GM18868 (cell line): ENCODE data around the gene MAPK4.
A peak's percentile ranks its signal among the peaks of the same experiment; 100 is the strongest.

Source experiments
- ATAC-seq: cut with Tn5 transposase; IDR thresholded peaks from one replicate; pipeline ENCODE4 v1.9.1; 2021; ENCODE audit warnings: mild to moderate bottlenecking, moderate library complexity; ENCODE audit not compliant: unreplicated experiment

MAPK4 gene

DNA sequence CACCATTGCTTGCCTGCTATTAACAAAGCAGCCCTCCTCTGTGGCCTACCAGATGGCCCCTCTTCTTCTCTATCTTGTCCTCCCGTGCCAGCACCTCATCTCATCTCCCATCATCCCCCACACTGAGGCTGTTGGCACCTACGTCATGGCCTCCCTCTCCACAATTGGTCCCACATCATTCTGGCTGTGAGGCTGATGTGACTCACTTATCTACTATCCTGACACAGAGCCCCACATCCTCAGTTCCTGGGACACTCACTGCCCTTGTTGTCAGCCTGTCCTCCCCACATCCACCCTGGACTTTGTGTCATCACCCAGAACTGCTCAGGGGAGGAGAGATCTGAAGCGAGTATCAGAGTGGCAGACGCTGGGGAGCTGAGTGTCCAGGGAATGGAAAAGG, 157.0 kb downstream of the MAPK4 start:
- no peak for ATAC-seq

DNA sequence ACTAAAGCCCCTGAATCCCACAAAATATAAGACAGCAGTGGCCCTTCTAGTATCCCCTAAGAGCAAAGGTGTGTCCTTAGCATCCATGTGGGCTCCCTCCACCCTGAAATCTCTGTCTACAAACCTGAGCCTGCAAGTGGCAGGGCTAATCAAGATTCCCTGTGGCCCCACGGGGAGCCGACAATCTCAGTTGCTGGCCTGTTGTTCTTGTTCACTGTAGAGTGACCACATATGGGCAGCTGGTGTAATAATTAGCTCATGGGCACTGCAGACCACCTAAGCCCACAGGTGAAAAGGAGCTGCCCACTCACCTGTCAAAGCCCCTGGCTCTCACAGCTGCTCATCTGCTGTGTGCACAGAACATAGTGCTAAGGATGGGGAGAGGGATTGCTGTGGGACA, 157.7 kb downstream of the MAPK4 start:
- no peak for ATAC-seq

DNA sequence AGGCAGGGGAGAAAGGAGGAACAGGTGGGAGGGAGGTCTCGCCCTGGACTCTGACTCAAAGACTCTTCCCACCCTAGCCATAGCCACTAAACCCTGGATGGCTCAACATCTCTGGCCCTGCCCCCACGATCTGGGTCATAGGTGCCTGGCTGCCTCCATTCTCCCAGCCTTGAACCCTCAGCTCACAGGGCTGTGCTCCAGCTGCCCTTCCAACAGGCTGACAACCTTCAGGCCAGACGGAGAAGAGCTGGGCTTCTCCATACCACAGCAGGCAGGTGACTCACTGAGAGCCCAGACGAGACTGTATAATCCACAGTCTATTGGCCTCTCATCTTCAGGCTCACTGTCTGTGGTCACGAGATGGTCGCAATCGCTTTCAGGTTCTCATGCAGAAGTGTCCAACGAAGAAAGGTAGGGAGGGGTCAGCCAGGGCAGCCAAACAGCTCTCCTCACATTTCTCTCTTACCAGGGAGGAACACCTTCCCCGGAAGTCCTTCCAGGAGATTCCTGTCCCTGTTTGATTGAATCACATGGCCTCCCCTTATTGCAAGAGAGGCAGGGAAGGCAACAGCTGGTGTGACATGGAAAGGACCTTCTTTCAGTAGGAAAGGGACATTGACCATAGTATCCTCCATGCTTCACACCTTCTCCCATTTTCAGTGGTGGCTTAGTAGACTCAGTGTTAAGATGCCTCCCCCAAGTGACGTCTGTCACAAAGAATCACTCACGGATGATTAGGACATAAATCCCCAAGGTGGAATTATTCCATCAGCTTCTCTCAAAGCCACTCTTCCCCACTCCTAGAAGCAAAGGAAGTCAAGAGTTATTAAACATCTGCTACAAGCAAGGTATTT, 159.8 kb downstream of the MAPK4 start:
- ATAC-seq: no peak

DNA sequence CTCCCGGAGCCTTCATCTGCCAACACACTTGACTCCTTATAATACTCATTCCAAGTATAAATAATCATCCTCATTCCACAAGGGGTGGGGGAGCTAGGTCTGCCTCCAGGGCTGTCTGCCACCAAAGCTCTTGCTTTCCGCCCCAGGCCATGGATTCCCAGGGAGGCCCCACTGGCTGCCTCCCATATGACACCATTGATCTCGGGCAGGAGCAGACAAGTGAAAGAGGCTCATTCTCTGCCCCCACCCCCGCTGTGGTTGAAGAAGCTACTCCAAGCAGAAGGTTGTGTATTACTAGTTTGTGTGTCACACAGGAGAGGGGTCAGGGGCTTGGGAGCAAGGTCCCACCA, 160.4 kb downstream of the MAPK4 start:
- no peak for ATAC-seq

DNA sequence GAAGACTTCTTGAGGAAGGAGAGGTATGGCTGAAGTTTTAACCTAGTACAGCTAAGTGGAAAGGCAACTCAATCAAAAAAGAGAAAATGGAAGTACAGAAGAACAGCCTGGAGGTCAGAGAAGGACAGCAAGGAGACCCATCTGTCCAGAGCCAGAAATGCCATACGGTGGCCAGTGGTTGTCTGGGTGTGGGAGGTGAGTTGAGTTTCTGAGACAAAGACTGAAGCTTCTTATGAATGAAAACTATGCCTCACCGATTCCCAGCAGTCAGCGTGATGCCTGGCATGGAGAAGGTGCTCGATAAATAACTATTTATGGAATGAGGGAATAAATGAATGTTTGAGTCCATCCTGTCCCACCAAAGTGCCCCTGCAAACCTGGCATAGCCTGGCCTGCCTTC, 161.1 kb downstream of the MAPK4 start:
- ATAC-seq: no peak

DNA sequence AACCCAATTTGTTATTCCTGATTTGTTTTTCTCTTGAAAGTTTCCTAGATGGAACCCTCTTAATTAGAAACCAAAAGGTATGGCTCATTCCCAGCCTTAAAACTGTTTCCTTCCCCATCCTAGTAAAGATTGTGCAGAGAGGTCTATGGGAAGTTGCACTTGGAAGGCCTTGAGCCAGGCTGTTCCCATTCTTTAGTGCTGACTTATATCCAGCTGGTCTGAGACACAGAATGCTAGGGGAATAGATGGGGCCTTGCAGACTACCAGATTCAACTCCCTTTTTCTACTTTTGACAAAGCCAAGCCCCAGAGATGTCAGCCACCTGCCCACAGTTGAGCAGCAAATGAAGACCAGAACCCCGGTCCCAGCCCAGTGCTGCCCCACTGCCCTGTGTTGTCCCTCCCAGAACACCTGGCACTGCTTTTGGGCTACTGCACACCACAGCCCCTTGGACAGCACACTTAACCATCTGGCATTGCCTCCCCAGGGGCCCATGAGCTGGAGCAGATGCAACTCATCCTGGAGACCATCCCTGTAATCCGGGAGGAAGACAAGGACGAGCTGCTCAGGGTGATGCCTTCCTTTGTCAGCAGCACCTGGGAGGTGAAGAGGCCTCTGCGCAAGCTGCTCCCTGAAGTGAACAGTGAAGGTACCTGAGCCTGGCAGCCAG, 161.7 kb downstream of the MAPK4 start:
- no peak for ATAC-seq

DNA sequence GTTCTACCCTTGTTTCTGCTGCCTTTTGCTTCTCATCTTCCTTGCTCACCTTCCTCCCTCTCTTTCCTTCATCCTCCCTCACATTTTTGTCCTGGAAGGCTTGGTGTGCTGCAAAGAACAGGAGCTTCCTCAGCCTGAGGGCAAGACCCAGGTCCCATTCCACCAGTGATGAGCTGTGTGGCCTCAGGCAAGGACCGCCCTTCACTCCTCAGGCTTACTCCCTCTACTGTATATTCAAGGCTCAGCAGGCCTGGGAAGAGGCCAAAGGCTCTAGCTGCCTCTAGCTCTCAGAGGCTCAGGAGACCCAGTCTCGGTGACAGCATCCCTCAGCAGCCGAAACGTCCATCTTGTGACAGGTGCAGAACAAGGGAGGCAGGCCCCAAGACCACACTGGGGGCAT, 162.4 kb downstream of the MAPK4 start:
- ATAC-seq: no peak

DNA sequence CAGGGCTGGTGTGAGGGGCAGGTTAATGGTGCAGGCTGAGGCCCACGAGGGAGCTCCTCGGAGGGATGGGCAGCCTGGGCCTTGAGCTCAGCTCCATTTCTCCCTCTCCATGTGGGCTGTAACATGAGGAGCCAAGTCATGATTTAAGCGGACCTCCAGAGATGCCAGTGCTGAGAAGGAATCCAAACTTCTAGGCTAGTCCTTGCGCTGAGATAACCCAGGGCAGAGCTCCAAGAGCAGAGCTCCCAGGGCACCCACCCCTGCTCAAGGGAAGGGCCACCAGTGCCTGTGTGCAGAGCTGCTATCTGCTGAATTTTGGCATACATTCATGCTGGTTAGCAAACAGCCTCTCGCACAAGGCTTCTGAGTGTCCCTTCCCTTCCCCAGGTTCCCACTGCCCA, 164.9 kb downstream of the MAPK4 start:
- ATAC-seq: no peak

DNA sequence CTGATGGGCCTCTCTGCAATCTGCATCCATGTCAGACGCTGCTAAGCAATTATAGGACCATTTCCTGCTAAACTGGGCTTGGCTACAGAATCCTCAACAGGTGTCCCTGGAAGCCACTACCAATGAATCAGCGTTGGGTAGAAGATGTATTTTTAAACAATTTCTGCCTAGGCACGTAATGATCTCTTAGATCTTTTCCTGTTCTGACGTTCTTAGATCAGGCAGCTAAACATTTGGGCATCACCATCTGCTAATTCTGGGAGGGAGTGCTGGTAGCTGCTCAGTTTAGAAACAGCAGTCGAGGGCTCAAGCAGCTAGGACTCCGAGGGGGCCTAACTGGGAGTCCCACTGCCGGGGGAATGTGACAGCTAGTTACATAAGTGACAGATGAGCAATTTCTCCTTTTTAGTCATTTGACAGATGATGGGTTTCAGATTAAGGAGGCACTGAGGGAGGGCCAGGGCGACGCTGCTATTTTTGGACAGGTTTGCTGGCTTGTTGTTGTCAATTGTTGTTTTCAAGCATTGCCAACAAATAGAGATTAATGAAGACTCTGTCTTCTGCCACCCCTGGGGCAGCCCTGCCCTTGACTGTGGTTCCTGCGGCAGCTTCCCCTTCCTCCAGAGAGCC, 167.2 kb downstream of the MAPK4 start:
- ATAC-seq: peak; percentile 95

DNA sequence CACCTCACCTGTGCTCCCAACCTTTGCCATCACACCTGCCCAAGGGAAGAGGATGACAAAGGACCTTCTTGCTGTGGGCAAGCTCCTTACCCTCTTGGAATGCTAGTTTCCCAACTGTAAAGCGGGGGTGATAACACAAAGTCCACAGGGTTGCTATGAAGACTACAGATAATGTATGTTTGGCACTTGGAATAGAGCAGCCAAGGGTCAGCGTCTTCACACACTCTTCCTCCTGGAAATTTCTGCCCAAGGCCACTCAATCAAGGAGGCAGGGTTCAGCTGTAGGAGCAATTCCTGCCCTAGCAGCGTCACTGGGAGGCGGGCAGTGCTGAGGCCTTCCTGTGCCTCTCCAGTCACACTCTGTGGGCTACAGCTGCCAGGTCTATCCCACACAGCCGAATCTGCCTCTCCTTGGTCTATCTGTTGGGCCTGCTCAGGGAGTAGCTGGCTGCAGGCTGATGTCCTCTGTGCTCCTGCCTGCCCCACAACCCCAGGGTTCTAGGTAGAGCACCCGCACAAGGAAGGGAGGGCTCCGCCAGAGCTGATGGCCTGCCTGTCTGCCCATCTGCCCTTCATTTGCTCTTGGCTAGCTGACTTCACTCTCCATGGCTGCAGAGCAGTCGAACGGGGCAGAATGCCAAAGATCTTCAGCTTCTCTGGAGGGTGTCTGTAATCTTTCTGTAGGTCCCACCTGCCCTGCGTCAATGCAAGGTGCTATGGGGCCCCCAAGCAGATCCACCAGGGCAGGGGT, 168.0 kb downstream of the MAPK4 start:
- no peak for ATAC-seq

DNA sequence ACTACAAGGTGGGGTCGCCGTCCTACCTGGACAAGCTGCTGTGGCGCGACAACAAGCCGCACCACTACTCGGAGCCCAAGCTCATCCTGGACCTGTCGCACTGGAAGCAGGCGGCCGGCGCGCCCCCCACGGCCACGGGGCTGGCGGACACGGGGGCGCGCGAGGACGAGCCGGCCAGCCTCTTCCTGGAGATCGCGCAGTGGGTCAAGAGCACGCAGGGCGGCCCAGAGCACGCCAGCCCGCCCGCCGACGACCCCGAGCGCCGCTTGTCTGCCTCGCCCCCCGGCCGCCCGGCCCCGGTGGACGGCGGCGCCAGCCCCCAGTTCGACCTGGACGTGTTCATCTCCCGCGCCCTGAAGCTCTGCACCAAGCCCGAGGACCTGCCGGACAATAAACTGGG, 169.5 kb downstream of the MAPK4 start:
- ATAC-seq: no peak

DNA sequence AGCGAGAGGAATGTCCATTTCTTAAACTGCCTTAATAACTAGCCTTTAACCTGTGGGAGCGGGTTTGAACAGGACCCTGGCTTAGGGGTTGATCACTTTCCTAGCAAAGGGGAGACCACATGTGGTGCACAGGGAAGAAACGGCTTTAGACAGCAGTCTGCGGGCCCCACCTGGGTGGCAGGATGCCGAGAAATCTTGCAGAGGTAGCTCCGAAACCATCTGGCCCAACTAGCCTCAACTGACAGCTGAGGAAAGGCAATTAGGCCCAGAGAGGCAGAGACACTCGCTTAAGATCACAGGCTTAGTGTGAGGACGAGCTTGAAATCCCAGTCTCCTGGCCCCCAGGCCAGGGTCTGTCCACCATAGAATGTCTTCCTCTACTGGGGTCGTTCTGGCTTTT, 170.1 kb downstream of the MAPK4 start:
- no peak for ATAC-seq

DNA sequence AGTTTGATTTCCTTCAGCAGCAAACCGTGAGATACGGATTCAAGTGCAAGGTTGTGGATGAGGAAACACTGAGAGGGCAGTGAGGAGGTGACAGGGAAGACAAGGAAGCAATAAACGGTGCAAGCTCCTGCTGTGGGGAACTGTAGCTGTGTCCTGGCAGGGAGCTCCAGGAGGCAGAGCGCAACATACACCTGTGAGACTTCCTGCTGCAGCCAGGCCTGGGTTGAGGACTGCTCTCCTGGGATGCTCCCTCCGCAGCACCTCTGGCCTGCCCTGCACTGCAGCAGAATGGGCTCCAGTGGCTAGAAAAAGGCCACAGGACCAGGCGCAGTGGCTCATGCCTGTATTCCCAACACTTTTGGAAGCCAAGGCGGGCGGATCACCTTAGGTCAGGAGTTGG, 174.5 kb downstream of the MAPK4 start:
- no peak for ATAC-seq

DNA sequence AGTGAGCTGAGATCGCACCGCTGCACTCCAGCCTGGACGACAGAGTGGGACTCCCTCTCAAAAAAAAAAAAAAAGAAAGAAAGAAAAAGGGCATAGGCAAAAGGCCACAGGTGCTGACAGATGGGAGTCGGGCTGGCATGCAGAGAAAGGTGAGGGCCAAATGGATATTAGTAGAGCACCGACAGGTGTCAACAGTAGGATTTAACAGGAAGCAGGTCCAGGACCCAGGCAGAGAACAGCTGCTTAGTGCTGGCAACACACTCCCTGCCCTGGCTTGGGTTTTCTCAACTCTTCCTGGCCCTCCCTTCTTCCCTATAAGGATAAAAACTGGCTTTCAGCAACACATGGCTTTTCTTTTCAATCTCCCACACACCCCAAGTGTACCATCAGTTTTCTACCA, 175.0 kb downstream of the MAPK4 start:
- ATAC-seq: no peak

DNA sequence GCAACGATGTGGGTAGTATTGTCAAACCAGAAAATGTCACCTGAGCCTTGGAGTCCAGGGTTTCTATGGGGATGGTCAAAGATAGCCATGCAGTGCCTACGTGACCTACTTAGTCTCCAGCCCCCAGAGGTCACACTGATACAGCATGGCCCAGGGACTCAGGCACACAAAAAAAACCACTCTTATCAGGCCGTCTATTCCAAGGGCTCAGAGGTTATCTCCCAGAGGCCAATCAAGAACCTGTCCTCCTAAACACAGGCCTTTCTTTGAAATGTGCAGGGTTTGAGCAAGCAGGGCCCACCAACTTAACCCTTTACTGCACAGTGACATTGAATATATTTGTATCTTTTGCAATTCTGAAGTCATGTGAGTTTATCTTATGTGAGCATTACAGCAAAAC, 177.2 kb downstream of the MAPK4 start:
- no peak for ATAC-seq

DNA sequence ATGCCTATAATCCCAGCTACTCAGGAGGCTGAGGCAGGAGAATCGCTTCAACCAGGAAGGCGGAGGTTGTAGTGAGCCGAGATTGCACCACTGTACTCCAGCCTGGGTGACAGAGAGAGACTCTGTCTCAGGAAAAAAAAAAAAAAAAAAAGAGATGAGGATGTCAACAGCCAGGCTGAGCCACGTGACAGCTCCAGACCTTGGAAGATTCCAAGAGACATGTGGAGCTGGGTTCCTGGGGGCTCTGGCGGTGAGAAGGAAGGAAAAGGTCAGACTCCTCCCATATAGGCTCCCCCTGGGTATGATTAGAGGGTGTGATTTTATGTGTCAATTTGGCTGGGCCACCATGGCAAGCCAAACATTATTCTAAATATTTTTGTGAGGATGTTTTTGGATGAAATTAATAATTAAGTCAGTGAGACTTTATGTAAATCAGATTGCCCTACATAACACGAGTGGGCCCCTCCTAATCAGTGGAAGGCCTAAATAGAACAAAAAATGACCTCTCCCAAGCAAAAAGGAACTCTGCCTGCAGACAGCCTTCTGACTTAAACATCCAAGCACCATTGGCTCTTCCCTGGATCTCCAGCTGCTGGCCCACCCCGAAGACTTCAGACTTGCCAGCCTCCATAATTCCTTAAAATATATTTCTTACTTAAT, 178.3 kb downstream of the MAPK4 start:
- no peak for ATAC-seq

DNA sequence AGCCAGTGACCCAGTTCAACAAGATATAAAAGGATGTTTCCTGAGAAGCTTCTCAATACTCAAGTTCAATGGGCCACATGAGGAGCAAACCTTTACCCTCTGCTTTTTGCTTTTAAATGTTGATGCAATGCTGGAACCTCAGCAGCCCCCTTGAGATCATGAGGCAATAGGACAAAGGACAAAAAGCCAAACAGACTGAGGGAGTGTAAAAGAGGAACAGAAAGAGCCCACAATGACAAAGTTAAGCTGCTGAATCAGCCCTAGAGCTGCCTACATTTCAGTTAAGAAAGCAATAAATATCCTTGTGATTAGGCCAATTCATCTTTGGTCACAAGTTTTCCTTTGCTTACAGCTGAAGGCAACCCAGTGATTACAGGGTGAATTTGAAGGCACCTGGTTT, 183.1 kb downstream of the MAPK4 start:
- ATAC-seq: no peak

DNA sequence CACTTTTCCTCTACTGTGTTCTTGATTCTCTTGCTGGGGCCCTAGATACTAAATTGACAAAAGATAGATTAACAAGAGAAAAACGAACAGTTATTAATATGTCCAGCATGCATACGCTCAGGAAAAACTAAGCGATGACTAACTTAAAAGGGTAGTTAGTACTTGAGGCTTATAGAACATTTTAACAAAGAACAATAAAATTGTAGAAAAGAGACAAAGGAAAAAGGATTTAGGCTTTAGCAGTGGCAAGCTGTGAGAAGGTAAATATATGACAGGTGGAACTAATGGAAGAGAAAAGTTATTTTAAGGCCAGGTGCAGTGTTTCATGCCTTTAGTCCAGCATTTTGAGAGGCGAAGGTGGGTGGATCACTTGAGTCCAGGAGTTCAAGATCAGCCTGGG, 184.4 kb downstream of the MAPK4 start:
- ATAC-seq: no peak

DNA sequence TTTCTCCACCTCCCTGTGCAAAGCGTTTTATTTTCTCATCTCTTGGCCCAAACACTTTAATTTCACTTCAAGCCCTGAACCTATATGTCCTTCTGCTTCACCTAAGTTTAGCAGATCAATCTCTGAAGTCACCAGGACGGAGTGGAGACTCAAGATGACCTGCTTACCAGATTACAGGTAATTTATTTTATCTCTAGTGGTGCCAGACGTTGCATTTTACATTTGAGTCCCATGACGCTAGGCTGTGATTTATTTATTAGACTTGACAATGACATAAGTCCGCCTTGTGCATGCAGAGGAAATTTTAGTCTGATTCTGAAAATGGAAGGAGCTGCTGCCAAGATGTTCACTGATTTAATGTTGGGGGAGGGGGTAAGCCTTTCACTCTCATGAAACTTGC, 186.1 kb downstream of the MAPK4 start:
- no peak for ATAC-seq

DNA sequence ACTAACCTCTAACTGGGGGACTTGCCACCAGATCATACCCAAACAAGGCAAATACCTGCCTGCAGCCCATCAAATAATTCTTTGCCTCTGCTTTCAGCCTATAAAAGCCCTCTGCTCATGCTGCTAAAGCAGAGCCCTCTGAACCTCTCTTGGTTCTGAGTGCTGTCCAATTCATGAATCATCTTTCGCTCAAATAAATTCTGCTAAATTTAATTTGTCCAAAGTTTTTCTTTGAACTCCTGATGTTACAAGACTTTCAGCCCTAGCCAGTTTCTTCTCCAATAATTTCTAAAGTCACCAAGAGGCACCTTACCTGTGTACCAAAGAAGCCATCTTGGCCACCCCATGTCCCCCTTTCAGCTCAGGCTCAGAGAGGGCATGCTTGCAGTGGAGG, 188.0 kb downstream of the MAPK4 start:
- no peak for ATAC-seq
